ENCODE results near the gene PRDX3.

DNA sequence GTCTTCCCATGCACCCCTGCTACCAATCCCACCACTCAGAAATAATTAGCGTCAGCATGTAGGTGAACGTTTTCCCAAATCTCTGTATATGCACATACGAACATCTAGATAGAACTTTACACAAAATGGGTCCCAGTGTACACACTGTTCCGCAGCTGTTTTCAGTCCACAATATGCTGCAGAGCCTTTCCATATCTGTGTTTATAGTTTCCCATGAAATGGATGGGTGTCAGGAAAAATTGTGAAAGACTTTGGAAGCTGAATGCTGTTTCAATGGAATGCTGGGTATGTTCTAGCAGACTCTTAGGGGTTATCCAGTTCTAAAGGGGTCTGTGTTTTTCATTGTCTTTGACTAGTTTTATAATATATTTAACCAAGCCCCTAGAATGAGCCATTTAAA, 42.6 kb upstream of the PRDX3 start:
- TF ChIP-seq, protein P1, sequence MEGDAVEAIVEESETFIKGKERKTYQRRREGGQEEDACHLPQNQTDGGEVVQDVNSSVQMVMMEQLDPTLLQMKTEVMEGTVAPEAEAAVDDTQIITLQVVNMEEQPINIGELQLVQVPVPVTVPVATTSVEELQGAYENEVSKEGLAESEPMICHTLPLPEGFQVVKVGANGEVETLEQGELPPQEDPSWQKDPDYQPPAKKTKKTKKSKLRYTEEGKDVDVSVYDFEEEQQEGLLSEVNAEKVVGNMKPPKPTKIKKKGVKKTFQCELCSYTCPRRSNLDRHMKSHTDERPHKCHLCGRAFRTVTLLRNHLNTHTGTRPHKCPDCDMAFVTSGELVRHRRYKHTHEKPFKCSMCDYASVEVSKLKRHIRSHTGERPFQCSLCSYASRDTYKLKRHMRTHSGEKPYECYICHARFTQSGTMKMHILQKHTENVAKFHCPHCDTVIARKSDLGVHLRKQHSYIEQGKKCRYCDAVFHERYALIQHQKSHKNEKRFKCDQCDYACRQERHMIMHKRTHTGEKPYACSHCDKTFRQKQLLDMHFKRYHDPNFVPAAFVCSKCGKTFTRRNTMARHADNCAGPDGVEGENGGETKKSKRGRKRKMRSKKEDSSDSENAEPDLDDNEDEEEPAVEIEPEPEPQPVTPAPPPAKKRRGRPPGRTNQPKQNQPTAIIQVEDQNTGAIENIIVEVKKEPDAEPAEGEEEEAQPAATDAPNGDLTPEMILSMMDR (IDR thresholded peaks at IDR 0.05; ENCODE audit: low read length), result no peak
- TF ChIP-seq EZH2 (IDR thresholded peaks at IDR 0.05; ENCODE audit: borderline replicate concordance, low read length), result no peak
